ENCODE measurements around the gene SMYD3. TPM values are rescaled to one million over a fixed set of nuclear protein-coding genes. Genes with fewer than 3 reads are reported as not detected.

SMYD3 gene
- polyA plus RNA-seq, 2 of the 4 experiments (the other 2 are of a cell fraction), result 18.2 to 35.2 TPM

DNA sequence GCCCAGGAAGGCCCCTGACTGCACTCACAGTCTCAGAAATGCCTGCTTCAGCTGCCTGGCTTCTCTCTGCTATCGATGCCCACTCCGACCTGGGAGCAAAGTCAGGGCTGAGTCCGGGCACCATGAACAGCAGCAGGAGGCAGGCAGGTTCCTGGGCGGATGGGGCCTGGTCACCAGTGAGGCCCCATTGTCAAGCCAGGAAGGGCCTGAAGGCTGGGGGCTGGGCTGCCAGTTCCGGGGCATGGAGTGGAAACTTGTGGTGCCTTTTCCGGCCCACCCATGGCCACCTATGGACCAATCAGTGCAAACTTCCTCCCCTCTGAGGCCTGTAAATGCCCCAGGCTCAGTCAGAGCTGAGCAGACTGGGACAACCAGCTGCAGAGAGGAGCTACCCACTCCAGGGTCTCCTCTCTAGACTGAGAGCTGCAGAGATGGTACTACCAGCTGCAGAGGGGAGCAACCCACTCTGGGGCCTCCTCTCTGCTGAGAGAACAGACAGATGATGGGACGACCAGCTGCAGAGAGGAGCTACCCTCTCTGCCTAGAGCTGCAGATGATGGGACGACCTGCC lies 286.5 kb downstream of the SMYD3 start:
- no peak for ATAC-seq
- Histone ChIP-seq H3K4me1 (no peaks in the 10 kb centered on the region), H3K4me2 (no peak overlapping the region), H3K27ac (no peak overlapping the region), H3K4me3 (no peak overlapping the region), H3K9me3 (no peaks in the 10 kb centered on the region)
- no peak for DNase-seq (ENCODE audit: low read depth in 1 of 2, low spot score in 1 of 2)
- ChIA-PET POLR2A (no interaction called here), CTCF (interaction anchor here (0.8 kb wide), 1 partner anchor 1064 kb away, joined by 3 read pairs; no protein-coding TSS in a partner anchor)
- 100% methylated on average over 2 of the region's 8 CpGs for WGBS (ENCODE audit: missing lambda C conversion rate)
- FAIRE-seq, result no peak
- TF ChIP-seq HEYL (CRISPR knock-in tag; IDR thresholded peaks at IDR 0.05) (no peak), KDM5A (IDR thresholded peaks at IDR 0.05) (no peak)

DNA sequence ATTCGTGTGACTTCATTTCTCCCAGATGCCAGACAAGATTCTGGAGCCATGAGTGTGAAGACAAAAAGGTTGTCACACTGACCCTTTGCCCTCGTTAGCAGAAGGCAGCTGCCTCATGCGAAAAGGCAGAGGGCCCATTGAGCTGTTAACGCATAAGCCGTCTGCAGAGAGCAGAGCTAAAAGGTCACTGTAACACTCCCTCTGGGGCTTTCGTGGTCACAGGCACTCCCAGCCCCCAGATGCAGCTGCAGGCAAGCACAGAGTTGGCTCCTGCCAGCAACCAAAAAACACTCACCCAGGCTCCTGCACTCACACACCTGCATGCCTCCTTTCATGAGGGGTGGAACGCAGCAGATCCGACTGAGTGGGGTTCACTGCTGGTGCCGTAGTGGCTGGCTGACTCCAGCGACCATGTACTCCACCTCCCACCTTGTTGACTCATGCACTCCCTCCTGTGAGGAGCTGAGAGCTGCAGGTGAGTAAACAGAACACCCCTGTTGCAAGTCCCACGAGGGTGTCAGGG lies 287.5 kb downstream of the SMYD3 start:
- no peak; a peak in 1 of 6 replicates for ATAC-seq
- H3K9me3 ChIP-seq, result no peaks in the 10 kb centered on the region
- no peaks in the 10 kb centered on the region for H3K4me1 ChIP-seq
- no peak for DNase-seq (ENCODE audit: low read depth in 1 of 2, low spot score in 1 of 2)
- H3K4me2 ChIP-seq, result no peak overlapping the region
- TF ChIP-seq, protein P1, sequence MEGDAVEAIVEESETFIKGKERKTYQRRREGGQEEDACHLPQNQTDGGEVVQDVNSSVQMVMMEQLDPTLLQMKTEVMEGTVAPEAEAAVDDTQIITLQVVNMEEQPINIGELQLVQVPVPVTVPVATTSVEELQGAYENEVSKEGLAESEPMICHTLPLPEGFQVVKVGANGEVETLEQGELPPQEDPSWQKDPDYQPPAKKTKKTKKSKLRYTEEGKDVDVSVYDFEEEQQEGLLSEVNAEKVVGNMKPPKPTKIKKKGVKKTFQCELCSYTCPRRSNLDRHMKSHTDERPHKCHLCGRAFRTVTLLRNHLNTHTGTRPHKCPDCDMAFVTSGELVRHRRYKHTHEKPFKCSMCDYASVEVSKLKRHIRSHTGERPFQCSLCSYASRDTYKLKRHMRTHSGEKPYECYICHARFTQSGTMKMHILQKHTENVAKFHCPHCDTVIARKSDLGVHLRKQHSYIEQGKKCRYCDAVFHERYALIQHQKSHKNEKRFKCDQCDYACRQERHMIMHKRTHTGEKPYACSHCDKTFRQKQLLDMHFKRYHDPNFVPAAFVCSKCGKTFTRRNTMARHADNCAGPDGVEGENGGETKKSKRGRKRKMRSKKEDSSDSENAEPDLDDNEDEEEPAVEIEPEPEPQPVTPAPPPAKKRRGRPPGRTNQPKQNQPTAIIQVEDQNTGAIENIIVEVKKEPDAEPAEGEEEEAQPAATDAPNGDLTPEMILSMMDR (IDR thresholded peaks at IDR 0.05), result no peak
- TF ChIP-seq, protein P2, sequence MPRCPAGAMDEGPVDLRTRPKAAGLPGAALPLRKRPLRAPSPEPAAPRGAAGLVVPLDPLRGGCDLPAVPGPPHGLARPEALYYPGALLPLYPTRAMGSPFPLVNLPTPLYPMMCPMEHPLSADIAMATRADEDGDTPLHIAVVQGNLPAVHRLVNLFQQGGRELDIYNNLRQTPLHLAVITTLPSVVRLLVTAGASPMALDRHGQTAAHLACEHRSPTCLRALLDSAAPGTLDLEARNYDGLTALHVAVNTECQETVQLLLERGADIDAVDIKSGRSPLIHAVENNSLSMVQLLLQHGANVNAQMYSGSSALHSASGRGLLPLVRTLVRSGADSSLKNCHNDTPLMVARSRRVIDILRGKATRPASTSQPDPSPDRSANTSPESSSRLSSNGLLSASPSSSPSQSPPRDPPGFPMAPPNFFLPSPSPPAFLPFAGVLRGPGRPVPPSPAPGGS (IDR thresholded peaks at IDR 0.05), result no peak
- TF ChIP-seq NR3C1 (IDR thresholded peaks at IDR 0.05), result no peak
- no peak for TF ChIP-seq HDAC2 (IDR thresholded peaks at IDR 0.05)
- no peak for TF ChIP-seq MAZ (IDR thresholded peaks at IDR 0.05; ENCODE audit: borderline replicate concordance, low read depth, low read length)
- TF ChIP-seq, protein P3, sequence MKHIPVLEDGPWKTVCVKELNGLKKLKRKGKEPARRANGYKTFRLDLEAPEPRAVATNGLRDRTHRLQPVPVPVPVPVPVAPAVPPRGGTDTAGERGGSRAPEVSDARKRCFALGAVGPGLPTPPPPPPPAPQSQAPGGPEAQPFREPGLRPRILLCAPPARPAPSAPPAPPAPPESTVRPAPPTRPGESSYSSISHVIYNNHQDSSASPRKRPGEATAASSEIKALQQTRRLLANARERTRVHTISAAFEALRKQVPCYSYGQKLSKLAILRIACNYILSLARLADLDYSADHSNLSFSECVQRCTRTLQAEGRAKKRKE (CRISPR knock-in tag; IDR thresholded peaks at IDR 0.05; ENCODE audit: low read depth), result no peak
- TF ChIP-seq, protein P4, sequence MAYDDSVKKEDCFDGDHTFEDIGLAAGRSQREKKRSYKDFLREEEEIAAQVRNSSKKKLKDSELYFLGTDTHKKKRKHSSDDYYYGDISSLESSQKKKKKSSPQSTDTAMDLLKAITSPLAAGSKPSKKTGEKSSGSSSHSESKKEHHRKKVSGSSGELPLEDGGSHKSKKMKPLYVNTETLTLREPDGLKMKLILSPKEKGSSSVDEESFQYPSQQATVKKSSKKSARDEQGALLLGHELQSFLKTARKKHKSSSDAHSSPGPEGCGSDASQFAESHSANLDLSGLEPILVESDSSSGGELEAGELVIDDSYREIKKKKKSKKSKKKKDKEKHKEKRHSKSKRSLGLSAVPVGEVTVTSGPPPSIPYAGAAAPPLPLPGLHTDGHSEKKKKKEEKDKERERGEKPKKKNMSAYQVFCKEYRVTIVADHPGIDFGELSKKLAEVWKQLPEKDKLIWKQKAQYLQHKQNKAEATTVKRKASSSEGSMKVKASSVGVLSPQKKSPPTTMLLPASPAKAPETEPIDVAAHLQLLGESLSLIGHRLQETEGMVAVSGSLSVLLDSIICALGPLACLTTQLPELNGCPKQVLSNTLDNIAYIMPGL (CRISPR knock-in tag; IDR thresholded peaks at IDR 0.05; ENCODE audit: borderline replicate concordance), result no peak
- TF ChIP-seq FOXS1 (CRISPR knock-in tag; IDR thresholded peaks at IDR 0.05), result no peak
- TF ChIP-seq POLR2A (IDR thresholded peaks at IDR 0.05; ENCODE audit: low read length), result no peak
- no peak for TF ChIP-seq TP53 (CRISPR knock-in tag; IDR thresholded peaks at IDR 0.05)
- no peak overlapping the region for H3K27ac ChIP-seq
- WGBS (ENCODE audit: missing lambda C conversion rate), result 65% methylated on average over 11 of the region's 11 CpGs
- POLR2A ChIA-PET, result no interaction called here
- FAIRE-seq, result no peak
- CTCF ChIA-PET, result no interaction called here
- H3K4me3 ChIP-seq, result no peak overlapping the region

DNA sequence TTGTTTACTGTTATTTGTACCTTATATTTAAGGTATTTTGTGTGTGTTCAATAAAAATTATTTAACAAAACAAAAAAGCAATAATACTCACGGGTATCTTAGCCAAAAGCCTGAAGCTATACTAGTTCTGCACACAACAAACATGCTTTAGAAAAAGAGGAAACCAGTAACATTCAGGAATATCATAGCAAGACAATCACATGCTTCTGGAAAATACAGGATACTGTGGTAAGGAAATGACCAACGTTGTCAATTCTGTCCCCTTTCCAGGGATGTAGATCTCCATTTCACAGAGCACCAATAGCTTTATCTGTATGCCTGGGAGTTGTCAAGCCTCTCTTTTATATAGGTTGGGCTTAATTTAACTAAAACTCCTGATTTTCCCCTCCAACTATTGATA lies 288.4 kb downstream of the SMYD3 start:
- H3K4me1 ChIP-seq, result no peaks in the 10 kb centered on the region
- FAIRE-seq (no peak), ATAC-seq (no peak), DNase-seq (ENCODE audit: low read depth in 1 of 2, low spot score in 1 of 2) (no peak)
- TF ChIP-seq RCOR1 (IDR thresholded peaks at IDR 0.05; ENCODE audit: low read depth, low read length), result no peak
- TF ChIP-seq MAZ (IDR thresholded peaks at IDR 0.05; ENCODE audit: borderline replicate concordance, low read depth, low read length), result no peak
- no peak overlapping the region for H3K4me3 ChIP-seq
- POLR2A ChIA-PET, result no interaction called here
- CTCF ChIA-PET, result interaction anchor here (0.8 kb wide), 1 partner anchor 19 kb away, joined by 3 read pairs; no protein-coding TSS in a partner anchor
- 61% methylated on average over 2 of the region's 2 CpGs for WGBS (ENCODE audit: missing lambda C conversion rate)
- H3K9me3 ChIP-seq, result no peaks in the 10 kb centered on the region
- H3K4me2 ChIP-seq, result no peak overlapping the region
- H3K27ac ChIP-seq, result no peak overlapping the region

DNA sequence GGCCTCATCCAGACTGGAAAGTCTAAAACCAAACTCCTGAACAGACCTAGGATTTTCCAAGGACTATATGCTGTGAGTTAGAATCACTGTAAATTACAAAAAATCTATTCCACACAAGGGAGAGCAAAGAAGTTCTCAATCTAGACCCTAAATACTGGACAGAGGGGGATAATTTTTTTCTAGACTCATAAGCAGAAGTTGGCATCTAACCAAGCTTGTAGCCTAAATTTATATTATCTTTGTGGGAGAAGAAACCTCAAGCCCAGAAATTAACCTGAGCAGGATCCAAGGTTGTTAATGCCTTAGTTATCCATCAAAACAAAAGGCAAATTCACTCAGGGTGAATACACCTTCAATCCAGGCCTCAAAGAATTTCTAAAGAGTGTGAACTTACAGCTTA lies 290.2 kb downstream of the SMYD3 start:
- DNase-seq (ENCODE audit: low read depth in 1 of 2, low spot score in 1 of 2) (no peak), ATAC-seq (no peak), FAIRE-seq (no peak)
- H3K27ac ChIP-seq, result no peak overlapping the region
- no peak for TF ChIP-seq MYC (IDR thresholded peaks at IDR 0.05; ENCODE audit: borderline replicate concordance, low read length)
- TF ChIP-seq, protein P5, sequence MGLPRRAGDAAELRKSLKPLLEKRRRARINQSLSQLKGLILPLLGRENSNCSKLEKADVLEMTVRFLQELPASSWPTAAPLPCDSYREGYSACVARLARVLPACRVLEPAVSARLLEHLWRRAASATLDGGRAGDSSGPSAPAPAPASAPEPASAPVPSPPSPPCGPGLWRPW (IDR thresholded peaks at IDR 0.05), result no peak
- TF ChIP-seq POLR2AphosphoS2 (conservative IDR thresholded peaks at IDR 0.05; ENCODE audit: low read length), result no peak
- TF ChIP-seq FOSB (CRISPR knock-in tag; IDR thresholded peaks at IDR 0.05), result no peak
- no peak for TF ChIP-seq JUNB (IDR thresholded peaks at IDR 0.05)
- TF ChIP-seq KDM1A (IDR thresholded peaks at IDR 0.05; ENCODE audit: low read depth), result no peak
- no peak for TF ChIP-seq CHD4 (IDR thresholded peaks at IDR 0.05; ENCODE audit: borderline replicate concordance)
- TF ChIP-seq HDAC2 (IDR thresholded peaks at IDR 0.05), result no peak
- TF ChIP-seq TP53 (CRISPR knock-in tag; IDR thresholded peaks at IDR 0.05), result no peak
- no peak for TF ChIP-seq SMC3 (IDR thresholded peaks at IDR 0.05)
- no peak for TF ChIP-seq EHMT2 (IDR thresholded peaks at IDR 0.05; ENCODE audit: low read depth)
- no peak for TF ChIP-seq MAFK (IDR thresholded peaks at IDR 0.05; ENCODE audit: partially characterized antibody)
- TF ChIP-seq, protein P2 (IDR thresholded peaks at IDR 0.05), result no peak
- no peak for TF ChIP-seq TFCP2L1 (CRISPR knock-in tag; IDR thresholded peaks at IDR 0.05)
- CTCF ChIA-PET, result no interaction called here
- no peaks in the 10 kb centered on the region for H3K9me3 ChIP-seq
- no peak overlapping the region for H3K4me3 ChIP-seq
- no peak overlapping the region for H3K4me2 ChIP-seq
- POLR2A ChIA-PET, result no interaction called here
- no peaks in the 10 kb centered on the region for H3K4me1 ChIP-seq
